CD4-positive, alpha-beta T cell treated with Interleukin-4 for 4 hours (primary cell): Measurements from ENCODE around the gene PCBP4.

Experiments
- DNase-seq: peaks from one replicate; pipeline ENCODE4 v3.0.0-alpha.2; 2020

The PCBP4 gene

DNA sequence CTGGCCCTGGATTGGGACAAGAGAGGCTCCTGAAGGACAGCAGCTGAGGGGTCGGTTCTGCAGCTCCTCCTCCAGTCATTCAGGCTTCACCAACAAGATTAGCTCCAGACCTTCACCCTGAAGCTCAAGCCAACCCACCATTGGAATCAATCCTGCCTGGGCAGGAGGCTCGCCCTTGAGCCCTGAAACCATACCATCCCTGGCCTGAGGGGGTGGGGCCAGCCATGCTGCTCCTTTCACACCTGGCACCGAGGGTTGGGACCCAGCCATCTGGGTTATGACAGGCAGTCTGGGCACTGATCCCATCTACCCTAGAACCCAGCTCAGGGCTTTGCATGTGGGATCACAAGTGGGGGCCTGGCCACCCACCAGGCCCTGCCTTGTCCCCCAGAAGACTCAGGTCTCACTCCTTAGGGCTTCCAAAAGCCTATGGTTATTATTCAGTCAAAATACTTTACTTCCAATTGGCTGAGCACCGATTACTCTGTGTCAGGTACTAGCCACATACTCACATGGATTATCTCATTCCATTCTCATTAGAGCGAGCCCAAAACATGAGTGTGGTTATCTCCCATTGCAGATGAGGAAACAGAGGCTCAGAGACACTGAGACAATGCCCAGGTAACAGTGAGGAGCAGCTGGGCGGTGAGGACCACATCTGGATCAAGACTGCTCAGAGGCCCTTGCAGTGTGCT is 3.5 kb upstream of the PCBP4 start:
- no peak for DNase-seq

DNA sequence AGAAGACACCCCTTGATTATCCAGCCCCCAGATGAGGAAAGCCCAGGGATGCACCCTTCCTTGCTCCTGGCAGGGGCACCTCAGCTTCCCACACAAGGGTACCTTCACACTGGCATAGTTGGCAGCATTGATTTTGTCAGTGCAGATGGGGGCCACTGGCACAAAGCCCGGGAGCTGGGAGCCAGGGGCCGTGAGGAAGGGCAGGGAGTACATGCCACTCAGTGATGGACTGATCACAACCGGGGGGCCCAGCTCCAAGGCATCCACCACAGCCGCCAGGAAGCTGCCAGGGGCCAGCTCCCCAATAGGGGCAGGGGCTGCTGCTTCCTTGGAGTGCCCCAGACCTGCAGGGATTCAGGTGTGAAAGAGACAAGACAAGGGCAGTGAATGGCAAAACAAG is 2.6 kb upstream of the PCBP4 start:
- DNase-seq, result no peak

DNA sequence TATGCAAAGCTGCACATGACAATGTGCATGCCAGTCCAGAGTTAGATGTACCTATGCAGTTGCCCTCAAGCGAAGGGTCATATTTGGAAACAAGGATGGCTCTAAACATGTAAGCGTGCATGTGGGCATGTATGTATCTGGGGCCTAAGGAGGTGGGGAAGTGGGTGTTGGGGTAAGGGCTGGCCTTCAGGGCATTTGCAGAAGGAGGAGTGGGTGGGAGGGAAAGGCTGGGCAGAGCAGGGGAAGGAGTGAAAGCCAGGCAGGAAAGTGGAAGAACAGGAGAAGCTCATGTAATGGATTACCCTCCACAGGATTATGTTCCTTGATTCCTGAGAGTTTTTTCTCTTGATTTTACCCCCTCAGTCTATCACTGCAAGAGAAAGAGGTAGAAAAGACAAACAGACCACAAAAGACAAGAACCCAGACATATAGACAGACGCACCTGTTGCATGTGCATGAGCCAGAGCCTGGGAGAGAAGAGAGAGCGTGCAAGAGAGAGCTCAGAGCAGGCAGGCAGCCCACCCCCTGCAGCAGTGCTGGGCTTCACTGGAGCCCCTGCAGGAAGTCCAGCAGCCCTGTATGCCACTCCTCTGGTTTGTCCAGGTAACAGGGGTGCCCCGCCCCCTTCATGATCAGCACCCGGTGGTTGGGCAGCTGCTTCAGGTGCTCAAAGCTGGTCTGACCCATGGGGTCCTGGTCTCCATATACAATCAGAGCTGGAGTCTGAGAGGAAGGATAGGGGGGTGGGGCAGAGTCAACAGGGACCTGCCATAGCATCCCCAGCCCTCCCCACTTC is 1.8 kb upstream of the PCBP4 start:
- no peak for DNase-seq

DNA sequence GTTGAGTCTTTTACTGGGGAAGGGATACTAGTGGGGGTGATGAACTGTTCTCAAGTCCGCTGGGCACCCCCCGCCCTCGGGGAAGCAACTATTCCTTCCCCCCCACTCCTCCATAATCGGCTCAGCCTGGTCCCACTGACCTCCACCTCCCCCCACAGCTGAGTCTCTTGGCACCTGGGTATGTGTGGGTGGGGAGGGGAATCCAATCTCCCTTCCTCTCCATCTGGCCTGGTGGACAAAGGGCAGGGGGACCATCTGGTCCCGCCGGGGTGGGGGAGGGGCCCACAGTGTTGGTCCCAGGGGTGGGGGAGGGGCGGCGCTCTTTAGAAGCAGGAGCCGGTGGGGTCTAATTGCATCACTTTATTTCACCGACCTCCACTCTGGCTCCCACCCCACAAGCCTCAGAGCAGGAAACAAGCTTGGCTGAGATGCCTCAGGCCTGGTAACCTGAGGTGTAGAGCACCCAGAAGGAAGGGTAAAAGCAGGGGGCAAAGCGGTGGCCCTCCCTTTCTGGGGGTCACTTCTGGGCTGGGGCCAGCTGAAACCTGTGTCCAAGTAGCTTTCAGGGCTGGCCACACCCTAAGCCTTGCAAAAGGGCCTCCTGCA is 1.0 kb upstream of the PCBP4 start:
- no peak for DNase-seq

DNA sequence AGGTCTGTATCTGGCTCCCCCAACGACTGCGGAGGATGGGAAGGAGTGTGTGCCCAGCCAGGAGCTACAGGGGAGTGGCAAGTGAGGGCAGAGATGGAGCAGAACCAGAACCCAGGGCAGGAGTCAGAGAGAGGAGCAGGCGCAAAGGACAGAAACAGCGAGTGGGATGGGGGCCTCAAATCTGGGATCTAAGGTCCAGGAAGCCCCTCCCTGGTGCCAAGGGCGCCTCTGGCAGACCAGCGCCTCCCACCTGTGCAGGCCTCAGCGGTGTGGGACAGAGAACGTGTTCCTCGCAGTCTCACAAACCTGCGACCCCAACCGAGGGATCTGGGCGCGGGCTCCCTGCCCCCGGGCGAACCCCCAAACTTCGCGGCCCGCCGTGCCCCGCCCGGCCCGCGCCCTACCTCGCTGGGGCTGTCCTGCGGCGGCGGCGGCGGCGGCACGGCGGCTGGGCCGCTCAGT is 301 bp downstream of the PCBP4 start:
- no peak for DNase-seq

DNA sequence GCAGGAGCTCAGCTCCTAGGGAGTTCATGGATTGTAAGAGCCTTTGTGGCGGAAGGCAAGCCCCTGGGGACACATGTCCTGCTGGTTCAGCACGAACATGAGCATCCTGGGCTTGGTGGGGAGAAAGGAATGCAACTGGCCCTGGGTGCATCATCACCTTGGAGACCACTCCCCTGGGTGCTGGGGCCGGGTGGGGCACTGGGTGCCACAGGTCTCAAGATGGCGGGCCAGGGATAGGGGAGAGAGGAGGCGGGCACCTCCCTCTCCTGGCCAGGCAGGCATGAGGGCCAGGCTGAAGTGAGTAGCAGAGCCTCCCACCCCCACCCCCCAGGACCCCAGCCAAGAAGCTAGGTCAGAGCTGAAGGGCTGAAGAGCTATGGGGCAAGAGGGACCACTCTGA is 768 bp downstream of the PCBP4 start:
- no peak for DNase-seq

DNA sequence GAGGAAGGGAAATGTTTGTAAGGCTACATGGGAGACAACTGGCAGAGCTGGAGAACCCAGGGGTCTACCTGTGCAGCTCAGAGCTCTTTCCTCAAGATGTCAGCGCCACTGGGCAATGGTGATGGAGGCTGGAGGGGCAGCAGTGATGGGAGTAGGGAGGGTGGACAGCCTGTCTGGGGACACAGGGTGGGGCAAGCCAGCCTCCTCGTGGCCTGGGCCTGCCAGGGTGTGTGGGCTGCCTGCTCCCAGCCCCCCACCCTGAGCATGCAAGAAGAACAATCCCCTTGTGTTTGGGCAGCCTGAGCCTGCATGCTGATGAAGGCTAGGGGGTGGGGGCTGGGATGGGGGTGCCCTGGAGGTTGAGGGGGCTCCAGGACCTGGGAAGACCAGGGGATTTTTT is 1.2 kb downstream of the PCBP4 start:
- DNase-seq, result no peak

DNA sequence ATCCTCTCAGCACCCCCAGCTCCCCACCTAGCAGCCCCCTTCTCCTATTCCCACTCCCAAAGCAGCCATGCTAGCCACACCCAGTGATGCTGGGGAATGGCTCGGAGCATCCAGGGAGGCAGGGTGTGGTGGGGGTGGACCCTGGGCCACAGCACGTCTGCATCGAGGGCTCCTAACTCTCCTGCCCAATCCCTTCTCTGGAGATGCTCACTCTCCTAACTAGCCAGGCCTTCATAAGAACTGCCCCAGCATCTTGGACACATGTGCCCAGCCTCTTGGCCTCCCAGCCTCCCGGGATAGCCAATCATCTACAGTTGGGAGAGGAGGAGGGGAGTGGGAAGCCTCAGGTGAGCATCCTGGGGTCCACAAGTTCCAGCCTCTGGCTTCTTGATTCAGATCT is 2.7 kb downstream of the PCBP4 start:
- DNase-seq, result no peak

DNA sequence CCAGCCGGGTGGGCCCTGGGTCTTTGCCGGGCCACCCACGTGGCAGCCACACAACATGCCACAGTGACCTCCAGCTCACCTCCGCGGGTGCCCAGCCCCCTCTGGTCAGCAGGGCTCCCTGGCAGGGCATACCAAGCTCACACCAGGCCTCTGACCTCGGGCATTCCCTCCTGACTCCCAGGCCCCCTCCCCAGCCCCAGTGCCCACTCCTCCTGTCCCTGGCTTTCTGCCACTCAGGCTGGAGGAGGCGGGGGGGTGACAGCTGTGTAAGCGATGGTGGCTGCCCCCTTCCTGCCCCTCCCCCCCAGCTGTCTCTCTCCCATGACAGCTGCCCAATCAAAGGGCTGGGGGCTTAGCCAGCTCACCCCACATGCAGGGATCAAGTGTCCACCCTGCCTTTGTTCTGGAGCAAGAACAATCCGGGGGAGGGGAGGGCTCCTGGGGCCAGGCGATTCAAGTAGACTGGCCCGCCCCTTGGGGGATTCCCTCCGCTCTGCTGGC is 3.3 kb downstream of the PCBP4 start:
- DNase-seq, result no peak

DNA sequence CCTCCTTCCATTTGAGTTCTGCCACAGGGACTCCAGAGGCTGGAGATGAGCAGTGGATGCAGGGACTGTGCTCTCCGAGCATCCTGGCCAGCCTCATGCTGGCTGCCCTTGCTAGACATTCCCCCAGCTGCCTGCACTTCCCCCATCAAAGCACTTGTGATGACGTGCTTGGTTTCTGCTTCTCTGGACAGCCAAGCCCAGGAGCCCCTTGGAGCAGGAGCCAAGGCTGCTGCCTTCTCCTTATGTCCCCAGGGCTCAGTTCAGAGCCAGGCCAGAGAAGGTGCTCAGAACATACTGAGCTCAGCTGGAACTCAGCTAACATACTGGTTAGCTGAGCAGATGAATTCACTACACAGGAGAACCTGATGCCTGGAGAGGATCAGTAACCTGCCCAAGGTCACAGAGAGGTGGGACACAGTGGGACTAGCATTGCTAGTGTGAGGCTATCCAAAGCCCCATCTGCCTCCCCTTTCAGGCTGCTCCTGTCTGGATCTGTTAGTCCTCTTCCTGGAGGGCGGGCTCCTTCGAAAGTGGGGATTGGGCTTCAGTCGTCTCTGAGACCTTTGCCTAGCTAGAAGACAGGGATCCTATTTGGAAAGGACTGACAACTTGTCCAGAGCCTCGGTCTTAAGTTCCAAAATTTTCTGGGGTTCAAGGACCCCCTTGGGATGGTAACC is 4.3 kb downstream of the PCBP4 start:
- no peak for DNase-seq

DNA sequence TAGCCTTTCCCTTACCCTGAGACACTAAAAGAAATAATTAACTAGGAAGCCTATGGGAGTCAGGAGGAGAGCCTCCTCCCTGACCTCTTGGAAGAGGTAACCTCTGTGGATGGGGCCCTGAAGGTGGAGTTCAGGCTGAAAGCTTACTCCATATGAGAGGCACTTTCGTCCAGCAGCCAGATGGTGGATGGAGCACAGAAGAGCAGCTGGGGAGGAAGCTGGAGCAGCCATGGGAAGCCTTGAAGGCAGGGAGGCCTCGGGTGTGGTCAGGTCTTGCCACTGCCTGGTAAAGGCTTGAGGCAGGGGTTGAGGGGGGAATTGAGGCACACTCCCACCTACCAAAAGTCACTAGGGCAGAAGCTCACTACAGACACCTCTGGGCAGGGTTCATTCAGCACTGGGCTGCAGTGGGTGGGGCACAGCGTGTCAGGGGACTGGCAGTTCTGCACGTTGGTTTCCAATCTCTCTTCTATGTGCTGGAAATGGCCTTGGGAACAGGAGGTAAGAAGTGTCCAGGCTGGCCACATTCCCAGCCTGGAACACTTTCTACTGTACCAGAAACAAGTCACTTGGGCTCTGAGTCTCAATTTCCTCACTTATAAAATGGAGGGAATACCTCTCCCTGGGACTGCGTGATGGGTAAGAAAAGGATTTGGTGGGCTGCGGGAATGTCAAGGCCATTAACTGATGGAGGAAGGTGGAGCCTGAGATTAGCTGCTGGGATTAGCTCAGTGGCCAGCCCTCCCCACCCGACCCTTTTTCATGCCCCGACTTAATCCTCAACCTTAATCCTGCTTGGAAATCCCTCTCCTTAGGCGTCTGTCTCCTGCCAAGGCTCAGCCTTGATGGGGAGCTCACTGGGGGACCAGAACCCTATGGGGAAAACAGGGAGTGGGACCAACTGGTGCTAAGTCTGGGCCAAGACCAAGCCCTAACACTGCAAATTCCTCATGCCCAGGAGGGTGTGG is 5.4 kb downstream of the PCBP4 start:
- no peak for DNase-seq

DNA sequence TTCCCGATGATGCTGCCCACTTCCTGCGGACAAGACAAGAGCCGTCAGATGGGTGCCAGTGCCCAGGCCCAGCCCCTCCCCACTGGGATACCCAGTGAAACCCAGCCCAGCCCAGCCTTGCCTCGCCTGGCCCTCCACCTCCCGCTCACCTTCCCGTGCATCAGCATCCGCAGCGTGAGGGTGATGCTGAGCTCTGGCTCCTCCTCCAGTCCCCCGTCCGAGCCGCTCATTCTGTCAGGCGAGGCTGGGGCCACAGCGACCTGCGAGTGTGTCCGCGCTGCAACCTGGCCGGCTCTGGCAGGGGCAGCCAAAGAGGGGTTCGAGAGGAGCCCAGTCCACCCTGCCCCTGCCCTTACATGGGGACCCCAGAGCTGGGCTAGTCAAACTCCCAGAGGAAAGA is 6.2 kb downstream of the PCBP4 start:
- no peak for DNase-seq

DNA sequence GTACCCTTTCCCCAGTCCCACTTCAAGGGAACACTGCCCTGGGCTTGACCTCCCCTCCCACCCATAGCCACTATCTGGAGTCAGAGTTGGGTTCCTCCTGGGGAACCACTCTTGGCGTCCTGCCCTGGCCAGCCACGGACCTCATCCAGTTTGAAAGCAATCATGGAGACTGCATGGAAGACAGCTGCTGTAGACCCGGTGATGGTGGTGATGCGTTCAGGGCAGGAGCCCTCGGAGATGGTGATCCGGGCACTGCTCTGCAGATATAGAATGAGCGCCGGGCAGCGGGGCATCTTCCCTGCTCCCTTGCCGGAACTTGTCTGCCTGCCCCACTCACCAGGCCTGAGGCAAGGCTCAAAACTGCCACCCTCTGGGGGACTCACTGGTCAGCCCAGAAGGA is 6.9 kb downstream of the PCBP4 start:
- DNase-seq, result no peak

DNA sequence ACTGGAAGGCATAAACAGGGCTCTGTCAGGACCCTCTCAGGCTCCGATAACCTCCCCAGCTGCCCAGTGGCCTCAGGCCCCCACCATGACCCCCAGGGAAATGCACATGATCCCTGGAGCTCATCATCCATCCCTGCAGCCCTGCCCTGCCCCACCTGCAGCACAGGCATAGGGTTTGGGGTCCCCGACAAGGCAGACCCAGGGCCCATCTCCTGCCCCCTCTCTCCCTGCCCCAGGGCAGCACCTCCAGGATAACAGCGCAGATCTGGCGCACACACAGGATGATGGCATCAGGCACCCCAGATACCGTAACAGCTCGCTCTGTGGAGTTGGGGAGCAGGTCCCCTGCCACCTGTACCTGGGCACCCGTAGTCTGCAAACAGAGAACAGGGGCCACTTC is 7.6 kb downstream of the PCBP4 start:
- DNase-seq, result no peak

DNA sequence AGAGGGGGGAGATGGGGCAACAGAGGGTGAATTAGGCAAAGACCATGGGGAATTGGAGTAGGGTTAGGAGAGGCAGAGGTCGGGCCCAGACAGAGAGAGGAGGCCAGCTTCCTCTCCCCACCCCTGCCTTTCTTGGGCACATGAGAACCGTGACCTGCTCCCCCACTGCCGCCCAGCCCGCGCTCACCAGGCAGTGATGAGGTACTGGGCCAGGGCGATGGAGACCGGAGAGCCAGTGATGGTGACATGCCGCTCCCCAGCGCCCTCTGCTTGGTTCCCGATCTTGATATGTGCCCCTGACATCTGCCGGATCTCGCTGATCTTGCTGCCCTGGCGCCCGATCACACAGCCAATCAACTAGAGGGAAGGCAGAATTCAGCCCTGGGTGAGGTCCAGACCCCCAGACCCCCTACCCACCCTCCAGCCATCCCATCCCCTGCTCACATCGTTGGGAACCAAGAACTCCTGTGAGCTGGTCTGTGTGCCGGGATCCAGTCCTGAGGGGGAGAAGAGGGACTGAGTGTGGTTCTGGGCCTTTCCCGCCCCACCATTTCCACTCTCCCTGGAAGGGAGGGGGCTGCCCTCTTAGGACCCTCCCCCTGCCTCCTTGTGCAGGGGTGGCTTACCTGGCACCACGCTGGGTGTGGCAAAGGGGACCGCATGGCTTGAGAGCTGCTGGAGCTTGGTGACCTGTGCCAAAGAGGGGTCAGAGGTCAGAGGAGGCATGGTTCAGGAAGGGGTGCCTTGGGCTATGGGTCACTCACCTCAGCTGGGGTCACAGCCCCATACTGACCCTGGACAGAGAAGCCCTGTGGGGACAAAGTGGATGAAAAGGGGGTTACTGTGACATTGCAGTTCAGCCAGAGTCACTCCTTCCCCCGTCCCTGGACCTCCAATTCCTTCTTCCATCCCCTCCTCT is 8.4 kb downstream of the PCBP4 start:
- no peak for DNase-seq

DNA sequence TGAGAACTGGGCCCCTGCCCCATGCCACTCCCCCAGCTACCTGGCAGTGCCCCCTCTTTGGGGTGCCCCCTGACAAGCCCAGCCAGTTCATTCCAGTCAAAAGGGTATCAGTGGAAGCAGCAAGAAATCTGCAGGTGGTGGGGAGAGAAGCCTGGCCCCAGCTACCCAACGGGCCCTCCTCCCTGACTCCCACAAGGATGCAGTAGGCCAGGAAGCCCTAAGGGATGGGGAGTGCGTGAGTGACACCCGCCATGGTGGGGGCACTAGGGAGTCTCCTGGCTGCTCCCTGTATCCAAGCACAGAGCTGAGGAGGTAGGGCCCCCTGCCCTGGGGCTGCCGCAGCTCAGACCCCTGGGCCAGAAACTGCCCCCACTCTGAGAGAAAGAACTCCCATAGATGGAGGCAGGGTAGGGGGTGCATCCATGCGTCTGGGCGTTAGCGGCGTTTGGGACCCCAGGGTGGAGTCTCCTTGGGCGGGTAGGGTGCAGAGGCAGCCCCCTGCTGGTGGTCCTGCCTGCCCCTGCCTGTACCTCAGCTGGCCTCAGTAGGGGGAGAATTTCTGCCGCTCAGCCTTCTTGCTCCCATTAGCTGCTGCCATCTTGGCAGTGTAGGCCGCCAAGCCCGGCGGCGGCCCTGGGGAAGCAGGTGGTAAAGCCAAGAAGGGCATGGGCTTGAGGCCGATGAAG is 9.6 kb downstream of the PCBP4 start:
- DNase-seq, result no peak

DNA sequence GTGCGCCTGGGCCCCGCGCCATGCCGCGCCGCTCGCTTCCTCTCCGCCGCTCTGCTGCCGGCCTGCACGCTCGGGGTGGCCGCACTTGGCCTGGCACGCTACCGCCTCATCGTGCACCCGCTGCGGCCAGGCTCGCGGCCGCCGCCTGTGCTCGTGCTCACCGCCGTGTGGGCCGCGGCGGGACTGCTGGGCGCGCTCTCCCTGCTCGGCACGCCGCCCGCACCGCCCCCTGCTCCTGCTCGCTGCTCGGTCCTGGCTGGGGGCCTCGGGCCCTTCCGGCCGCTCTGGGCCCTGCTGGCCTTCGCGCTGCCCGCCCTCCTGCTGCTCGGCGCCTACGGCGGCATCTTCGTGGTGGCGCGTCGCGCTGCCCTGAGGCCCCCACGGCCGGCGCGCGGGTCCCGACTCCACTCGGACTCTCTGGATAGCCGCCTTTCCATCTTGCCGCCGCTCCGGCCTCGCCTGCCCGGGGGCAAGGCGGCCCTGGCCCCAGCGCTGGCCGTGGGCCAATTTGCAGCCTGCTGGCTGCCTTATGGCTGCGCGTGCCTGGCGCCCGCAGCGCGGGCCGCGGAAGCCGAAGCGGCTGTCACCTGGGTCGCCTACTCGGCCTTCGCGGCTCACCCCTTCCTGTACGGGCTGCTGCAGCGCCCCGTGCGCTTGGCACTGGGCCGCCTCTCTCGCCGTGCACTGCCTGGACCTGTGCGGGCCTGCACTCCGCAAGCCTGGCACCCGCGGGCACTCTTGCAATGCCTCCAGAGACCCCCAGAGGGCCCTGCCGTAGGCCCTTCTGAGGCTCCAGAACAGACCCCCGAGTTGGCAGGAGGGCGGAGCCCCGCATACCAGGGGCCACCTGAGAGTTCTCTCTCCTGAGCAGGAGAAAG is 11.1 kb downstream of the PCBP4 start:
- DNase-seq, result no peak

DNA sequence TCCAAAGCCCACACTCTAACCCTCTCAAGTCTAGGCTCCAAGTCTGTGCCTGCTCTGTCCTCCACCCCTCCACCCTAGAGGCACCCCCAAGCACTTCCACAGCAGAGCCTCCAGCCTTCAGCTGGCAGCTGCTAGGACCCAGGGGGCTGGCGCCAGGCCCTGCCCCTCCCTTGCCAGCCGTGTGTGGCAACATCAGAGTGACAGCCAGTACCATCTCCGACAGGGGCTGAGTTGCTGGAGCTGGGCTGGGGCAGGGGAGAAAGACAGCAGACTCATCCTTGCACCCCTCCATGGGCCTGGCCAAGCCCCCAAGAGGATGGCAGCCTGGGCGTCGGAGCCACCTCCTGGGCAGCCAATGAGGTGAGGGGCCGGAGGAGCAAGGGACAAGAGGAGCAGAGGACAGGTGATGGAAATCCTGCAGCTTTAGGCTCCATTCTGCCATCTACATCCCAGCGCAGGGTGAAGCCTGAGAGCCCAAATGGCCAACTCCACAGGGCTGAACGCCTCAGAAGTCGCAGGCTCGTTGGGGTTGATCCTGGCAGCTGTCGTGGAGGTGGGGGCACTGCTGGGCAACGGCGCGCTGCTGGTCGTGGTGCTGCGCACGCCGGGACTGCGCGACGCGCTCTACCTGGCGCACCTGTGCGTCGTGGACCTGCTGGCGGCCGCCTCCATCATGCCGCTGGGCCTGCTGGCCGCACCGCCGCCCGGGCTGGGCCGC is 11.9 kb downstream of the PCBP4 start, which contains the start of gene GPR62:
Gene GPR62 (plus strand): TSS at position 207 of the 718 bp plus-strand sequence. CDS start 272 bp downstream, at position 479.
- no peak for DNase-seq
